ENCODE measurements around the gene CZIB.

Gene CZIB

DNA sequence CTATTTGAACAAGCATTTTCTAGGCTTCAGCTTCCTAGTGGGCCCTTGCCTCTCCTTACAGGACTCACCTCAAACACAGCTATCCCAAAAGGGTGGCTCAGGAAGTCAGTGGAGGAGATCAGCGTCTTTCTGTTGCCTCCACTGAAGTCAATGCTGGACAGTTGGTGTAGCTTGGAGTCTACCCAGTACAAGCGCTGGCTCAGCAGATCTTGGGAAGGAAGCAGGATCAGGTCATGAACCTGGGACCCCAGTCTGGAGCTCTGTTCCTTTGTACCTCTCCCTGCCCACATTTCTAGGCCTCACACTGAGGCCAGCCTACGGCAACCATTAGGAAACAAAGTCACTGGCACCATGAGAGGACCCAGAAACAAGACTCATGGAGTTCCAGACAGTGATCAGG lies 41.6 kb upstream of the CZIB start:
- TF ChIP-seq, protein P1, sequence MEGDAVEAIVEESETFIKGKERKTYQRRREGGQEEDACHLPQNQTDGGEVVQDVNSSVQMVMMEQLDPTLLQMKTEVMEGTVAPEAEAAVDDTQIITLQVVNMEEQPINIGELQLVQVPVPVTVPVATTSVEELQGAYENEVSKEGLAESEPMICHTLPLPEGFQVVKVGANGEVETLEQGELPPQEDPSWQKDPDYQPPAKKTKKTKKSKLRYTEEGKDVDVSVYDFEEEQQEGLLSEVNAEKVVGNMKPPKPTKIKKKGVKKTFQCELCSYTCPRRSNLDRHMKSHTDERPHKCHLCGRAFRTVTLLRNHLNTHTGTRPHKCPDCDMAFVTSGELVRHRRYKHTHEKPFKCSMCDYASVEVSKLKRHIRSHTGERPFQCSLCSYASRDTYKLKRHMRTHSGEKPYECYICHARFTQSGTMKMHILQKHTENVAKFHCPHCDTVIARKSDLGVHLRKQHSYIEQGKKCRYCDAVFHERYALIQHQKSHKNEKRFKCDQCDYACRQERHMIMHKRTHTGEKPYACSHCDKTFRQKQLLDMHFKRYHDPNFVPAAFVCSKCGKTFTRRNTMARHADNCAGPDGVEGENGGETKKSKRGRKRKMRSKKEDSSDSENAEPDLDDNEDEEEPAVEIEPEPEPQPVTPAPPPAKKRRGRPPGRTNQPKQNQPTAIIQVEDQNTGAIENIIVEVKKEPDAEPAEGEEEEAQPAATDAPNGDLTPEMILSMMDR (conservative IDR thresholded peaks at IDR 0.05; ENCODE audit: control insufficient read depth, insufficient read depth, low read depth, low read length) = no peak
- DNase-seq (ENCODE audit: low read depth) = no peak

GRCh38 chr1:53260631-53261247 lies 40.3 kb upstream of the CZIB start:
- TF ChIP-seq, protein P1 (conservative IDR thresholded peaks at IDR 0.05; ENCODE audit: control insufficient read depth, insufficient read depth, low read depth, low read length) = no peak
- no peak overlapping the region for H3K4me3 ChIP-seq (ENCODE audit: control insufficient read depth, low read depth, low read length)
- no peak for DNase-seq (ENCODE audit: low read depth)

More for the DNA sequence above, 41.6 kb upstream of the CZIB start:
- H3K4me3 ChIP-seq (ENCODE audit: control insufficient read depth, low read depth, low read length) = no peak overlapping the region

DNA sequence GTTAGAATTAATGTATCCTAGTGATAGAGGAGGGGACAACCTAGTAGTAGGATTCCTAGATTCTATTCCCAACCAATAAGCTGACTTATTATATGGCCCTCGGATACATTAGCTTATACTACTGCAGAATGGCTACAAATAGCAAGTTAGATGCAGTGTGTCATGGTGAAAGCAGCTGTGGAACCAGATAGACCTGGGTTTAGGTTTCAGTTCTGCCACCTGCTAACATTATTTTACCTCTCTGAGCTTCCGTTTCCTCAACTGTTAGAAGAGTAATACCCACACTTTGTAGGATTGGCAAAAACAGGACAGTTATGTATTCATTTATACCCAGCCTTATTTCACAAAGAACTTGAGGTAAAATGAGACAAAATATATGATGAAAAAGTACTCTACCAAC lies 39.5 kb upstream of the CZIB start:
- H3K4me3 ChIP-seq (ENCODE audit: control insufficient read depth, low read depth, low read length) = no peak overlapping the region
- TF ChIP-seq, protein P1 (conservative IDR thresholded peaks at IDR 0.05; ENCODE audit: control insufficient read depth, insufficient read depth, low read depth, low read length) = no peak
- no peak for DNase-seq (ENCODE audit: low read depth)

- H3K4me3 ChIP-seq (ENCODE audit: control insufficient read depth, low read depth, low read length) = no peak overlapping the region
- TF ChIP-seq, protein P1 (conservative IDR thresholded peaks at IDR 0.05; ENCODE audit: control insufficient read depth, insufficient read depth, low read depth, low read length) = no peak
- DNase-seq (ENCODE audit: low read depth) = no peak
Measured at GRCh38 chr1:53258216-53258615, 37.8 kb upstream of the CZIB start.

DNA sequence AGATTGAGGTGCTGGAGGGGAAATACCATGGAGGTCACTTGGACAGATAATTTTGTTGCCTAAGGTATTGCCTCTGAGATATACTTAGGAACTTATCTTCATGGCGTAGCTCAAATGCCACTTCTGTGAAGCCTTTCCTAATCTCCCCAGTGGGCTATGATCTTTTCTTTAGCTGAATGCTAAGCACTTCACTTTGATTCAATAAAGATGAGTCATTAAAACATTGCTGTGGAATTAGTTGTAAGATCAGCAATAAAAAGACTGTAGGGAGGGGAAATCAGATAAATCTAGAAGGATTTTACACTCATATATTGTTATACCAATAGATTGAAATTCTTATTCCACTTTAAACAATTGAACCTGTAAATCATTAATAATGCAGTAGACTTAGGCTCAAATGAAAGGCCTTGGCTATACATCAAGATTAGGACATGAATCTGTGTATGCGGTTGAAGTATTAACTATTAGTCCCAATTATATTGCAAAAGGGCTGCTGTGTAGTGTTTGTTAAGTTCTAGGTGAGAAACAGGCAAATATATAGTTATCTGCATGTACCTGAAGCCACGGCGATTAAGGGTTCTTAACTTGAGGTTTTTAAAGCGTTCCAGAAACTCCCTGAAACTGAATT lies 37.1 kb upstream of the CZIB start:
- no peak overlapping the region for H3K4me3 ChIP-seq (ENCODE audit: control insufficient read depth, low read depth, low read length)
- TF ChIP-seq, protein P1 (conservative IDR thresholded peaks at IDR 0.05; ENCODE audit: control insufficient read depth, insufficient read depth, low read depth, low read length) = no peak
- no peak for DNase-seq (ENCODE audit: low read depth)

- H3K4me3 ChIP-seq (ENCODE audit: control insufficient read depth, low read depth, low read length) = no peak overlapping the region
- TF ChIP-seq, protein P1 (conservative IDR thresholded peaks at IDR 0.05; ENCODE audit: control insufficient read depth, insufficient read depth, low read depth, low read length) = no peak
- DNase-seq (ENCODE audit: low read depth) = no peak
Measured at GRCh38 chr1:53256511-53257453, 36.3 kb upstream of the CZIB start.

All from fibroblast of mammary gland (primary cell).